Effector CD4-positive, alpha-beta T cell (primary cell): ENCODE results near the gene CDA.

ENCODE experiments used
- DNase-seq: peaks from one replicate; pipeline ENCODE4 v3.0.0-alpha.2; 2020

The CDA gene

GRCh38 chr1:20658166-20658915 is 69.4 kb downstream of the CDA start:
- no peak for DNase-seq

GRCh38 chr1:20660363-20660762 is 71.5 kb downstream of the CDA start:
- DNase-seq = no peak

- peak; percentile 17 for DNase-seq
Observed at GRCh38 chr1:20660847-20661206, 71.9 kb downstream of the CDA start.

GRCh38 chr1:20661207-20662109 is 72.6 kb downstream of the CDA start, which contains the start of gene DDOST:
Gene DDOST, minus strand, starts transcription at chr1:20661369. Its CDS starts 19 bp downstream, at chr1:20661350.
- DNase-seq = peak; percentile 93

GRCh38 chr1:20662110-20662475 is 73.2 kb downstream of the CDA start:
- no peak for DNase-seq

- DNase-seq = no peak
Observed at GRCh38 chr1:20663365-20663764, 74.5 kb downstream of the CDA start.

GRCh38 chr1:20663969-20664715 is 75.2 kb downstream of the CDA start:
- DNase-seq = no peak

GRCh38 chr1:20665726-20666125 is 76.8 kb downstream of the CDA start:
- no peak for DNase-seq

- no peak for DNase-seq
Observed at GRCh38 chr1:20666146-20666545, 77.2 kb downstream of the CDA start.

- no peak for DNase-seq
Observed at GRCh38 chr1:20666804-20667203, 77.9 kb downstream of the CDA start.
